GM19193 (cell line): ENCODE results near the gene ARCN1.

Source experiments
- POLR2A ChIP-seq: IDR thresholded peaks from 4 replicates; pipeline ENCODE4 v1.6.1; 2011; ENCODE audit not compliant: insufficient read depth, insufficient read length; ENCODE audit errors: extremely low read depth

ARCN1 gene

DNA sequence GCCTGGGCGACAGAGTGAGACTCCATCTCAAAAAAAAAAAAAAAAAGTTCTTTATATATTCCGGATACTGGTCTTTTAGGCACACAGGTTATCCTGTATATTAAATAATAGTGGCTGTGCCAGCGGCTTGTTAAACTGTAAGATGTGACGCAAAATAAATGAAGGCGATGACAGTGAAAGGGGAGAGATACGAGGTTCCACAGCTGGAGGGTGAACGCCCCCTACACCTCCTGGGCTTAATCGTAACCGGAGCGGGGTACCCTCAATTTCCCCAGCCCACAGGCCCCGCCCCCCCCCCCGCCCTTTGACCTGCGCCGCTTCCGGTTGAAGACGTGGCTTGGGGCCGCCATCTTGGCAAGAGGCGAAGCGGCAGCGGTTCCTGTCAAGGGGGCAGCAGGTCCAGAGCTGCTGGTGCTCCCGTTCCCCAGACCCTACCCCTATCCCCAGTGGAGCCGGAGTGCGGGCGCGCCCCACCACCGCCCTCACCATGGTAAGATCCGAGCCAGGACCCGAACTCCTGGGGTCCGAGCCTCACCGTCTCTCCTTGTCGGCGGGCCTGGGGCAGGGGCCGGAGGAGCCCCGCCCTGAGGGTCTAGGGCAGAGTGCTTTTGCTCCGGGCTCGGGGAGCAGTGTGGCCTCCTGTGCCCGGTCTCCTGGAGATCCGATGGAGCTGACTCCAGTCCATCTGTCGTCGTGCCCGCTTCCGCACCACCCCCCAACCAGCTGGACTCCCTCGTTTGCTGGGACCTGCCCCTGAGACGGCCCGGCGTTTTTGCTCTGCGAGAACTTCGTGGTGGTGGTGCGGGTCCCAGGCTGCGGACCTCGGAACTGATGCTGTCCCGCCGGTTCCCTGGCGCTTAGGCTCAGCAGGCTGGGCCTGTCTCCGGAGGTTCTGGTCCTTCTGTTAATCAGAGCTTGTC is at the start of gene ARCN1:
Gene ARCN1 (plus strand): TSS at position 349 of the 920 bp plus-strand sequence. CDS start 139 bp downstream, at position 488.
- TF ChIP-seq POLR2A = peak; percentile 89

DNA sequence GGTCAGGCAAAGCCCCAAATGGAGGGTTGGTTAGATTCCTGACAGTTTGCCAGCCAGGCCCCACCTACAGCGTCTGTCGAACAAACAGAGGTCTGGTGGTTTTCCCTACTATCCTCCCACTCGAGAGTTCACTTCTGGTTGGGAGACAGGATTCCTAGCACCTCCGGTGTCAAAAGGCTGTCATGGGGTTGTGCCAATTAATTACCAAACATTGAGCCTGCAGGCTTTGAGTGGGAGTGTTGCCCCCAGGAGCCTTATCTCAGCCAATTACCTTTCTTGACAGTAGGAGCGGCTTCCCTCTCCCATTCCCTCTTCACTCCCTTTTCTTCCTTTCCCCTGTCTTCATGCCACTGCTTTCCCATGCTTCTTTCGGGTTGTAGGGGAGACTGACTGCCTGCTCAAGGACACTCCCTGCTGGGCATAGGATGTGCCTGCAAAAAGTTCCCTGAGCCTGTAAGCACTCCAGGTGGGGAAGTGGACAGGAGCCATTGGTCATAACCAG is 49.6 kb upstream of the ARCN1 start:
- TF ChIP-seq POLR2A = no peak

DNA sequence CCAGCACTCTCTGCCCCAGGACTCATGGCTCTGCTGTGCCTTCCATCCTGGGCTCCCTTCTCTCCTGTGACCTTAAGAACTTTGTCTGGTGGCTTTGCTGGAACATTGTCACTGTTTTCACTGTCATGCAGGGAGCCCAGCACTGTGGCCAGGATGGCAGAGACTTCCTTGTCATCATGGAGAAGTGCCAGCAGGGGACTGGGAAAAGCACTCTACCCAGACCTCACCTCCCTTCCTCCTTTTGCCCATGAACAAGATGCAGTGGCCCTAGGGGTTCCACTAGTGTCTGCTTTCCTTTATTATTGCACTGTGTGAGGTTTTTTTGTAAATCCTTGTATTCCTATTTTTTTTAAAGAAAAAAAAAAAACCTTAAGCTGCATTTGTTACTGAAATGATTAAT is 47.9 kb upstream of the ARCN1 start:
- TF ChIP-seq POLR2A = no peak

DNA sequence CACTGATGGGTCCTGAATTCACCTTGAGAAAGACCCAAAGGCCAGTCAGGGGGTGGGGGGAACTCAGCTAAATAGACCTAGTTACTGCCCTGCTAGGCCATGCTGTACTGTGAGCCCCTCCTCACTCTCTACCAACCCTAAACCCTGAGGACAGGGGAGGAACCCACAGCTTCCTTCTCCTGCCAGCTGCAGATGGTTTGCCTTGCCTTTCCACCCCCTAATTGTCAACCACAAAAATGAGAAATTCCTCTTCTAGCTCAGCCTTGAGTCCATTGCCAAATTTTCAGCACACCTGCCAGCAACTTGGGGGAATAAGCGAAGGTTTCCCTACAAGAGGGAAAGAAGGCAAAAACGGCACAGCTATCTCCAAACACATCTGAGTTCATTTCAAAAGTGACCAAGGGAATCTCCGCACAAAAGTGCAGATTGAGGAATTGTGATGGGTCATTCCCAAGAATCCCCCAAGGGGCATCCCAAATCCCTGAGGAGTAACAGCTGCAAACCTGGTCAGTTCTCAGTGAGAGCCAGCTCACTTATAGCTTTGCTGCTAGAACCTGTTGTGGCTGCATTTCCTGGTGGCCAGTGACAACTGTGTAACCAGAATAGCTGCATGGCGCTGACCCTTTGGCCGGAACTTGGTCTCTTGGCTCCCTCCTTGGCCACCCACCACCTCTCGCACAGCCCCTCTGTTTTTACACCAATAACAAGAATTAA is 47.3 kb upstream of the ARCN1 start:
- no peak for TF ChIP-seq POLR2A

DNA sequence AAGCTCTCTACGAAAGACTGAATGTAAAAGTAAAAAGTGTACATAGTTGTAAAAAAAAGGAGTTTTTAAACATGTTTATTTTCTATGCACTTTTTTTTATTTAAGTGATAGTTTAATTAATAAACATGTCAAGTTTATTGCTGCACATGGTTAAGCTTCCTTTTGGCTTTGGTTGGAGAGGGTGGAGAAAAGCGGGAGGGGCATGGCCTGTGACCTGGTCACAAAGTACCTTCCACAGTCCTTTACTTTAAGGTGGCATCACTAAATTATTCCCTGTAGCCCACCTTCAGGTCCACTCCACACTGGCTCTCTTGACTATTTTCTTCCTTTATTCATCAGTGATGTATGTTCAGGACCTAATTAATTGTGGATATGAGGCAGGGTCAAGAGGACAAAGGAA is 45.5 kb upstream of the ARCN1 start:
- TF ChIP-seq POLR2A = no peak

DNA sequence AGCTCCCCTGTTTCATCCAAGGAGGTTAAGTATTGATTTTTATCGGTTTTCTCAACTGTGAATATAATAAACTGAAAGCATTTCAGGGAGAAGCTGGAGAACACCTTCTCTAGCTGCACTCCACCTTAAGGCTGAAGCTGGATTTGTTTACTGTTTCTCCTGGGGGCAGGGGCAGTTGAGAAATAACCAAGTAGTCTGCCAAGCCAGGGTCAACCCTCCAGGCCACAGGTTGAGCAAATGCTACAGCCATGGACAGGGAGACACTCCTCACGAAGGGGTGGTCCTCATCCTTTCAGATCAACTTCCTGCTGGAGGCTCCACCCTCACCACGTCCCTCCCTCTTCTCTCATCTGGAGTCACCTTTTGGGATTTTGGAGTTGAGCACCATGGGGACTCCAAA is 45.1 kb upstream of the ARCN1 start, which contains the start of gene TTC36:
Gene TTC36 (plus strand): TSS at position 366 of the 400 bp plus-strand sequence. CDS start 21 bp downstream, at position 387.
- TF ChIP-seq POLR2A = peak; percentile 26

DNA sequence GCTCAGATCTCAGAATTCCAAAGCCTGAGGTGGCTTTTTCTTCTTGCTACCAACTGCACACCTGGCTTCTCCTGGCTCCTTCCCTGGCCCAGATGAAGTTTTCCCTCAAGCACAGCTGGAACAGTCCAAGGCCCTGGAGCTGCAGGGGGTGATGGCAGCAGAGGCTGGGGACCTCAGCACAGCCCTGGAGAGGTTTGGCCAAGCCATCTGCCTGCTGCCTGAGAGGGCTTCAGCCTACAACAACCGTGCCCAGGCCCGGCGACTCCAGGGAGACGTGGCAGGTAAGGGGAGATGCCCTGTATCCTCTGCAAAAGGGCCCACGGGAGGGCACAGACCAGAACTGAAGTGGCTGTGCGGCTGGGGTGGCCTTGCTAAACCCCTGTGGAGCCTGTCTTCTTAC is 43.7 kb upstream of the ARCN1 start:
- TF ChIP-seq POLR2A = no peak

DNA sequence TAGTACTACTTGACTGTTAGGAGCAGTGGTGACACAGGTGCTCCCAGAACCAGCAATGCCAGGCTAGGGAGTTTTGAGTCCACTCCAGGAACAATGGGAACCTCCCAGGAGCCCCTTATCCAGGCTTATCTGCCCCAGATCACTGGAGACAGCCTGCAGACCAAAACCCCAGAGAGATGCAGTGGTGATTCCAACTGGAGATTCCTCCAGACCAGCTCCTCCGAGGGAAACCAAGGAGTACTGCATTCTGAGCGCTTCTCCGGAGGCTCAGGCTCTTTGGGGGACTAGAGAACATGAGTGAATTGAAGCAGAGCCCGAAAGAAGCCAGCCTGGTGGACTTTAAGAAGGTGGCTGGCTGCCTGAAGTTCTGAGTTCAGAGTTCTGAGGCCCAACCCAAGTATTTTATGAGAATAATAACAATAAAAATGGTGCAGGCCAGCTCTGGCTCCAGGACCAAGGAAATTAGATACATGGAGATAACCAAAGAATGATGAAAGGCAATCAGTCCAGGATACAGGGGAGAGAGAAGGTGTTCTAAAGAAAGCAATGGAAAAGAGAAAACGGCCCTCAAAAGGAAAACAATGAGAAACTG is 42.5 kb upstream of the ARCN1 start:
- no peak for TF ChIP-seq POLR2A

DNA sequence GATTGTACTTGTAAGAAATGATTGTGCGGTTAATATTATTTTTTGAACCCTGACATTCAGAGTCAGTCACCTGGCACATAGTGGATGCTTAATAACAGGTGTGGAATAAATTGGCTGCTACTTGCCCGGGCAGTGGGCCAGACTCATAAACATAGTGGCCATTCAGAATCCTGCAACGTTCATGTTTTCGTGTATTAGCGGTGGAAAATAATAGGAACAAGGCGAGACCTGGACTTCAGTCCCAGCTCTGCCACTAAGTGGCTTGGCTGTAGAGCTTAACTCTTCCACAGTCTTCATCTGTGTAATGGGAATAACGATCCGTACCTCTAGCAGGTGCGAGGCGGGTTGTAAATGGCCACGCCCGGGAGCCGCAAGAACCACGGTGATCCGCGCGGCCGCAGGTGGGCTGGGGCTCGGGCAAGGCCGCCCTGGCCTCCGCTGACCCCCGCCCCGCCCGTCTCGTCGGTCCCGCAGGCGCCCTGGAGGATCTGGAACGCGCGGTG is 42.0 kb upstream of the ARCN1 start:
- no peak for TF ChIP-seq POLR2A

DNA sequence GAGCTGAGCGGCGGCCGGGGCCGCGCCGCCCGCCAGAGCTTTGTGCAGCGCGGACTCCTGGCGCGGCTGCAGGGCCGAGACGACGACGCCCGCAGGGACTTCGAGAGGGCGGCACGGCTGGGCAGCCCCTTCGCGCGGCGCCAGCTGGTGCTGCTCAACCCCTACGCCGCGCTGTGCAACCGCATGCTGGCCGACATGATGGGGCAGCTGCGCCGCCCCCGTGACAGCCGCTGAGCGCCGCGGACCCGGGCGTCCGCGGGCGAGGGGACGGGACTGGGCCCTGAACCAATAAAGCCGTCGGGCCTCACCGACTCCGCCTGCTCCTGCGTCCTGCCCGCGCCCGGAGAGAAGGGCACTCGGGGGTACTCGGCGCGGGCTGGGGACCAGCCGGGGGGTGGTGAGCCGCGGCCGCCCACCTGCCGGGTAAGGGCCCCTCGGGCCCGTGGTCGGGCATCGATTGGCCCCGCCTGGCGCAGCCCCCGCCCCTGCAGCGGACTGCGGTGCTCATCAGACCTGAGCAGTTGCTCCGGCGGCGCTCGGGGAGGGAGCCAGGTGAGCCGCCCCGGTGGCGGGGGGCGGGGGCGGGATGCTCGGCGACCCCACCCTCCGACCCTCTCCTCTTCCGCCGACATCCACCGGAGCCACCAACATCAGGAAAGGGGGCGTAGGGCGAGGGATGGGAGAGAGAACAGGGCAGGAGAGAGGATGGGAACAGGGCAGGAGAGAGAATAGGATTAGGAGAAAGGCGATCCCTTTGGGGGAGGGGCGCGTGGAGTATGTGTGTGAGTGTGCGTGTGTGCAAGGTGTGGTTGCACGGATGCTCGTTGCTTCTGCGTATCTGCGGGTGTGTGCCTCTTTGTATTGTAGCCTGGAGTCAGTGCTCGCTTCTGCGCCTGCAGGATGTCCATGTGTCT is 41.3 kb upstream of the ARCN1 start, which contains the start of gene TMEM25:
Gene TMEM25 (plus strand): TSS at position 510 of the 914 bp plus-strand sequence. CDS start 610 bp downstream, outside the sequence.
- no peak for TF ChIP-seq POLR2A

DNA sequence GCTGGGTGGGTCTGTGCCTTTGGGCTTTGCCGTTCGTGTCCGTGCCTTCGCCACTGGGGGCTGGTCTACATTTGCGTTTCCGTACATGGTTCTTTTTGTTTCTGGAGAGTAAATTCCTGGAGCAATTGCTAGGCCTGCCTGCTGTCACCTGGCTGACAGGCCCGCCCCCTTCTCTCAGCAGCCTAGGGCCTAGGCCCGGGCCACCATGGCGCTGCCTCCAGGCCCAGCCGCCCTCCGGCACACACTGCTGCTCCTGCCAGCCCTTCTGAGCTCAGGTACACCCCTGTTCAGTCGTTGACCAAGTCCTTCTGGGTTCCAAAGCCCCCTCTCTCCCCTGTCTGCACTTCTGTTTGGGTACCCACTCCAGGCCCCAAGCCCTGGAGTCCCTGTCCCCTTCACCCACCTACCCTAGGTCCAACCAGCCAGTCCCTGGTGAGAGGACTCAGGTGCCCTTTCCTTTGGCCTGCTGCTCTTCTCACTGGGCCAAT is 40.6 kb upstream of the ARCN1 start:
- no peak for TF ChIP-seq POLR2A

DNA sequence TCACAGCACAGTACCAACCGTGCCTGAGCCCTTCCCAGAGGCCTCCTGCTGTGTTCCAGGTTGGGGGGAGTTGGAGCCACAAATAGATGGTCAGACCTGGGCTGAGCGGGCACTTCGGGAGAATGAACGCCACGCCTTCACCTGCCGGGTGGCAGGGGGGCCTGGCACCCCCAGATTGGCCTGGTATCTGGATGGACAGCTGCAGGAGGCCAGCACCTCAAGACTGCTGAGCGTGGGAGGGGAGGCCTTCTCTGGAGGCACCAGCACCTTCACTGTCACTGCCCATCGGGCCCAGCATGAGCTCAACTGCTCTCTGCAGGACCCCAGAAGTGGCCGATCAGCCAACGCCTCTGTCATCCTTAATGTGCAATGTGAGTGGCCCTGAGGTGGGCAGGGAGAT is 40.1 kb upstream of the ARCN1 start:
- TF ChIP-seq POLR2A = no peak

DNA sequence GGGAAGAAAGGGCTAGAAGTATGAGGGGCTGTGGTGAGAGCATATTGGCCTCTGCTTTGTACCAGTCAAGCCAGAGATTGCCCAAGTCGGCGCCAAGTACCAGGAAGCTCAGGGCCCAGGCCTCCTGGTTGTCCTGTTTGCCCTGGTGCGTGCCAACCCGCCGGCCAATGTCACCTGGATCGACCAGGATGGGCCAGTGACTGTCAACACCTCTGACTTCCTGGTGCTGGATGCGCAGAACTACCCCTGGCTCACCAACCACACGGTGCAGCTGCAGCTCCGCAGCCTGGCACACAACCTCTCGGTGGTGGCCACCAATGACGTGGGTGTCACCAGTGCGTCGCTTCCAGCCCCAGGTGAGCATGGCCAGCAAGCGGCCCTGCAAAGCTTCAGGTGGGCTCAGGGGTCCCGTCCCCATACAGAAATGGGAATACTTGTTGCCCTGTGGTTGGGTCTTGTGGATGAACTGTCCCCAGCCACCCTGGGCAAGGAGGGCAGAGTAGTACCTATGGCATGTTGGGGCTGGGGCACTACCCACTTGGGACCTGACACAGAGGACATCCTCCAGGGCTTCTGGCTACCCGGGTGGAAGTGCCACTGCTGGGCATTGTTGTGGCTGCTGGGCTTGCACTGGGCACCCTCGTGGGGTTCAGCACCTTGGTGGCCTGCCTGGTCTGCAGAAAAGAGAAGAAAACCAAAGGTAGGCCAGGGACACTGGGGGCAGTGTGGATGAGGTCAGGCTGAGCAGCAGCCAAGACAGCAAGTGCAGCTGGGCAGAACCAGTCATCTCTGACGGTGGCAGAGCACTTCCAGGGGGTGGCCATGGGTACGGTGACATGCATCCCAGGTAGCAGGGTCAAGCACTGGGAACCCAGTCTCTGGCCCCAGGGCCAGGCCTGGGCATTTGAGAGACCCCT is 39.1 kb upstream of the ARCN1 start:
- TF ChIP-seq POLR2A = no peak
